Stimulated activated CD8-positive, alpha-beta memory T cell treated with anti-CD3 and anti-CD28 coated beads, Interleukin-4, amount 100 ng/mL, for 1 hour (primary cell): ENCODE results near the gene NACC2.

ENCODE experiments used
- DNase-seq, 2 donors: peaks; one replicate each; pipeline ENCODE4 v3.0.0-alpha.2; 2020; ENCODE audit warnings: low read depth in 2 of 2, low spot score in 1 of 2

NACC2 gene

DNA sequence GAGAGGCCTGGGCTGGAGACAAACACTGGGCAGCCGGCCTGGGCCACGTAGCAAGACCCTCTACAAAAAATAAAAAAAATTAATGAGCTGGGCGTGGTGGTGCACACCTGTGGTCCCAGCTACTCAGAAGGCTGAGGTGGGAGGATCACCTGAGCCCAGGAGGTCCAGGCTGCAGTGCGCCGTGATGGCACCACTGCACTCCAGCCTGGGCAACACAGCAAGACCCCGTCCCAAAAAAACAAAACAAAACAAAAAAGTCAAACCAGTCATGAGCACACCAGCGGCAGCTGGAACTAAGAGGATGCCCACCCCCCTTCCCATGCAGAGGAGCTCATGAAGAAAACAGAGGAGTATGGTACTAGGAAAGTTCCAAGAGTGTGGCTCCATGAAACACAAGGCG is 131.8 kb downstream of the NACC2 start:
- DNase-seq = no peak

DNA sequence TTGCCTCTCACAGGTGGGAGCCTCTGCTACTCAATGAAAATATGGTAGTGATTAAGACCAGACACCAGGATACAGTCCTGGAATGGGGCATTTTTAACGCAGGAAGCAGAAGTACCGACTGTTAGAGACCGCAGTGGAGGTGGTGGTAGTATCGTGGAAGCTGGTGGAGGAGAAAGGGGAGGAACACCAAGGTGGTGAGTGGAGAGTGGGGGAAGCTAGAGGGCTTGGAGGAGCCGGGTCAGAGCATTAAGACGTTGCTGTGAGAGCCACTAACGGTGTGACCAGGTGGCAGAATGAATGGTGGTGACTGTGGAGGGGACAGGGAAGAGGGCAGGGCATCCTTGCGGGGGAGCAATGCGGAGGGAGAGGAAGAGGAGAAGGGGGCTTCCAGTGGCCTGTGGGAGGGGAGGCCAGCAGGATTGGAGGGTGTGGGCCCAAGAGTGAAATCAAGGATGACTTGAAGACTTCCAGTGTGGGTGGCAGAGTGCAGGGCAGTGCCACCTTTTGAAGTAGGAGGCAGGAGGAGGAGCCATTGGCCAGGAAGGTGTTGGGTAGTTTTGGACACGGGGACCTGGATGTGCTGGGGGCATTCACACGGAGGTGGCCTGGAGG is 132.3 kb downstream of the NACC2 start:
- no peak for DNase-seq

DNA sequence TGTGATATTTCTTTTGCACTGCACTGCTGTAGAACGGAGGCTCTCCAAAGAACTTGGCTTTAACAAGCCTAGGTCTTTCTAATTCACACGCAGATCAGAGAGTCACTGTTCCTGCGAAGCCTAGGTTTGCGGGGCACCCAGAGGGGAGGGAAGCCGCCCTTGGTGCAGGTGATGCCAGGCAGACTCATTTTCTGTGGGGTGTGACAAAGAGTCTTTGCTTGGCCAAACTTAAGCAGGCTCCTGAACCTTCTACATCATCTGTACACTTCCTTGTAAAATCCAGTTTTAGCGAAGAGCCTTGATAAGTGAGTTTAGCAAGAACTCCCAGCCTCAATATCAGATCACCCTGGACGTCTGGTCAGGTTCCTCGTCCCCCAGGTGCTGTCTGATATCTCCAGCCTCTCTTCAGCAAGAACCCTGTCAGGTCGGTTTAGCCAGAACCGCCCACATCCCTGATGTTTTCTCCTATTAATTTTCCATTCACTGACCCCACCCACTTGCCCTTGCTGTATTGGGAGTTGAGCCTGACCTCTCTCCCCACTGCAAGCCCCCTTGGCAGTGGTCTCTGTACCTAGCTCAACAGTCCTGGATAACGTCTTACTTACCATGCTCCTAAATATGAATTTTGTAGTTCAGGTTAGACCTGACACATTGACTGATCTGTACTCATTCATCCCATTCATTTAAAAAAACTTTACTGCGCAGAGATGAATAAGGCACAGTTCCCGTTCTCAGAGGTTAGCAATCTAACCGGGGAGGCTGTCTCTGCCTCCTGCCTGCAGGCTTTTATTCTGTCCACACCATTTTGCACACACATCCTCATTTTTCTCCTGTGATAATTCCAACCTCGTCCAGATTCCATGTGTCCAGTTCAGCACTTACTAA is 133.0 kb downstream of the NACC2 start:
- DNase-seq = no peak

DNA sequence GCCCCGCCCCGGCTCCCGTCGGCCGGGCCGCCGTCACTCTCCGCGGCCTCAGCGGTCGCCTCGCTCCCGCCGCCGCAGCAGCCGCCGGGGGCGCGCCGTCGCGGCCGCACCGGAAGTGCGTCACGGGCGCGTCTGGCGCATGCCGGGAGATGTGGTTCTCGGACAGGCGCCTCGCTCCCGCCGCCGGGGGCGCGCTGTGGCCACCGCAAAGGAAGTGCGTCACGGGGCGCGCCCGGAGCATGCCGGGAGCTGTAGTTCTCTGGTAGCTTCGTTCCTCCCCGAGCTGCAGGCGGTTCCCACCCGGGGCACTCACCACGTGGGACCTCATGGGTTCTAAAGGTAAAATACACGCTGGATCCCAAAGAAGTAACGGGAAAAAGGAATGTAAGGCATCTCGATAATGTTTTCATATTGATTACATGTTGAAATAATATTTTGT is 133.8 kb downstream of the NACC2 start, which contains the start of gene UBAC1:
Gene UBAC1, minus strand, starts transcription at position 97 of the 439 bp plus-strand sequence. CDS start 211 bp downstream, outside the sequence.
- DNase-seq = peak; percentile 84 to 90

DNA sequence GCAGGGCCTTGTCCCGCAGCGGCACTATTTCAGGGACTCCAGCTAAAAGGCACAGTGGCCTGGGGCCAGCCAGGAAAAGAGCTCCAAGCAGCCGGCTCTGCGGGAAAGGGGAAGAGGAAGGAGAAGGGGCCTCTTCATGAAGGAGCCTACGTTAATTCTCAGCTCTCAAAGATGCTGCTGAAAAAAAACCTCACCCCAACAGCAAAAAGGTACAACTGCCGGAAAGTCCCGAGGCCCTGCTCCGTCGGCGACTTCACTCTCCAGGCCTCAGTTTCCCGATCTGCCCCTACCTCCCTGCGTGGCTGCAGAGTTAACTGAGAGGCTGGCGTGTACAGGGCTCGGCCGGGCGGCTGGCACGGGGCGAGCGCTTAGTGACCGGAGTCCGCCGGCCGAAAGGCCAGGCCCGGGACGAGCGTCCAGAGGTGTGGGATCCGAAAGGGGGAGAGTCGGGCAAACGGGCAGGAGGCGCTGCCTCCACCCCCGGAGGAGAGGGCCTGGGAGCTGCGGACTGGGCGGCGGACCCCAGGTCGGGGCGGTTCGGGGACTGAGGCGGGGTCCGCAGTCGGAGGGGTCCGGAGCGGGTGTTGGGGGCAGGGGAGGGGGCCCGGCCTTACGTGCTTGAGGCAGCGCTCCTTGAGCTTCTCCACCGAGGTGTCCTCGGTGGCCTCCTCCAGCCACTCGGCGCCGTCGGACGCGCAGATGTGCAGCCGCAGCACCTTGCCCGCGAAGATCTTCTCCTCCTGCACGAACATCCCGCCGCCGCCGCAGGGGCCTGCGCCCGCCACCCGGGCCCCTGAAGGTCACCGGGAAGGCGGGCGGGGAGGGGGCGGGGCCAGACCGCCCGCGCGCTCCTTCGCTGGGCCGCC is 134.4 kb downstream of the NACC2 start:
- DNase-seq = no peak

DNA sequence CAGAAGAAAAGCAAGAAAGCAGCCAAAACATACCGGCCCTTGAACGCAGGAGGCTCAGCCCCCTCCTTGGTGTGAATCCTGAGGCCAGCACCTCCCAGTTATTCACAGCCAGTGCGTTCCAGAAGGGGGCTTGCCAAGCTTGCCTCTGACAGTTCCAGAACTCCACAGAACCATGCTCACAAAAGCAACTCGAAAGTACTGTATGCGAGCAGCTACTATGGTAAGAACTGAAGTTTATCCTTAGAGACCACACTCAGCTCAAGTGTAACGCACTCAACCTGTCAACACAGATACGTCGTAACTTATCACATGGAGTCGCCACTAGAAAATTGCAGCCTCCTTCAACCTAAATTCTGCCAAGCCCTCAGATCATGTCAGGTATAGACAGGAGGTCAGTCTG is 135.3 kb downstream of the NACC2 start:
- DNase-seq = no peak

DNA sequence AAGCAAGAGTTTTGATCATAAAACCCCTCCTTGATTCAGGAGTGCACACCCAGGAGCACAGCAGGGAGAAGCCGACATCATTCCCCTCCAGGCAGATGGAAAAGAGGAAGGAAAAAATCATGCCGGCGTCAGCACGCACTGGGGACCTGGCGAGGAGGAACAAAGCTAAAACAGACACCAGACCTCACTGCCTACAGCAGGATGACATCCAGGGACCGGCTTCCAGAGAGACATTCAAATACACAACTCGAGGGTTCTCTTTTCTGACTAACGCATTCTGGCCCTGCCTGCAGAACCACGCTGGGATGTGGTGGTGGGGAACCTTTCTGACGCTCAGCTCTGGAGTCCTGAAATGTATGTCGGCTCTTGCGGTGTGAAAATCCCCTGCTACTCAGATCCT is 136.6 kb downstream of the NACC2 start:
- DNase-seq = no peak

DNA sequence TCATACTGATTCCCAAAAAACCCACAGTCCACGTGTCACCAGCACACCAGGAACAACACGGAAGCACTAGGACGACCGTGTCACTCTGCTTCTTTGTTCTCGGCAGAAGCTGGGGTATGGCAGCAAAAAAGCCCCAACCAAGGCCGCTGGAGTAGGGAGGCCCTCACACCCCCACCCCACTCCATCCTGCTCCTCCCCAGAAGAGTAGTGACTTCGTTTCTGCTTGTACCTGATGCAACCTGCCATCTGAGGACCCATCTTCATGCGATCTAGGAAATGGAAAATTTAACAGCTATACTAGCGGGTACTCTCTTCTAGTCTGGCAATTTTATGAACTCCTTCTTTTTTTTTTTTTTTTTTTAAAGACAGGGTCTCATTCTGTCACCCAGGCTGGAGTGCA is 137.7 kb downstream of the NACC2 start:
- DNase-seq = no peak

DNA sequence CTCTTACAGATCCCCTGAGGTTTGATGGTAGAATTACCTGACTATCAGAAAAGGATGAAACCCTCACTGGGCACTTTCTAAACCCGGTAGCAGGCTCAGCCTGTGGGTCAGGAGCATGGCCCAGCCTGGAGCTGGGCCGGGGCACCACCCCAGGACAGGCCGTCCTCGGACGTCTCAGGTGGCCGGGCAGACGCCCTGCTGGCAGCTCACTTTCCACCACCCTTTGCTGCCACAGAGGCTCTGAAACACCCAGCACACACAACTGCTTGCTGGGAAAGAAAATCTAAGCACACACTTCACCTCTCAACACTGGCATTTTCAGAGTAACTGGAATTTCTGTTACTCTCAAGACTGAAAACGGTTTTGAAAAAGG is 138.3 kb downstream of the NACC2 start:
- DNase-seq = no peak
